ENCODE data around the gene AKNA. TPM values are rescaled to one million over a fixed set of nuclear protein-coding genes. Genes with fewer than 3 reads are reported as not detected.

AKNA gene
- total RNA-seq, 1 donor from 2014 or later: 16.6 TPM

DNA sequence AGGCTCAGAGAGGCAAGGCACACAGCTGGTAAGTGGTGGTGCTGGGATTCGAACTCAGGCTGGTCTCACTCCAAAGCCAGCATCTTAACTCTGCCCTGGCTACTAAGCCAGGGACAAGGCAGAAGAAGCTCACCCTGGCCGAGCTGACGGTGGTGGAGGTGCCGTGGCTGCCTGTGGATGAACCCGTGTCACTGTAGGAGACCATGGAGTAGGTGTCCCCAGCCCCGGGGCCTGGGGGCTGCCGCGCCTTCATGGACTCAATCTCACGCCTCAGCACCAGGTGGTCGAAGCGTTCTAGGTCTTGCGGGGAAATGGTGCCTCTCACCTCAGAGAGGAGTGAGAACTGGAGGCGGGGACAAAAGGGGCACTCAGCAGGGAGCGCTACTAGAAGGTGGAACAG lies 35.4 kb upstream of the AKNA start:
- no peaks in the 10 kb centered on the region for H3K4me1 Mint-ChIP-seq
- no peaks in the 10 kb centered on the region for H3K9me3 Mint-ChIP-seq
- no peak overlapping the region for H3K27ac Mint-ChIP-seq (ENCODE audit: unreplicated experiment)

DNA sequence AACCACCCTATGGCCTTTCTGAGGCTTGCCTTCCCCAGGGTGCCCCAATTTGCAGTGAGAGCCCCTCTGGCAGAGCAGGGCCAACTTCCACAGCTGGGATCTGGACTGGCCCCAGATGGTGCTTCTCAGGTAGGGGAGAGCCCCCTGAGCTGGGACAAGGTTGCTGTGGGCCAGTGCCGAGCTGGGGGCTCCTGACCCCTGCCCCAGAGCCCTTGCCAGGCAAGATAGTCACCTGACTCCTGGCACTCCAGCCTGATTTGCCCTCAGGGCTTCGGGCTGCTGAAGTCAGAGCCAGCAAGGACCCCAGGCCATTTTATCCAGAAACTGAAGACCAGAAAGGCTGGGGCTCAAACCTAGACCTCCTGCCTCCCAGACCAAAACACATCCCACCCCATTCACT lies 33.4 kb upstream of the AKNA start:
- H3K4me1 Mint-ChIP-seq: peaks cover 15% of the 10 kb centered on the region
- H3K27ac Mint-ChIP-seq (ENCODE audit: unreplicated experiment): no peak overlapping the region
- H3K36me3 Mint-ChIP-seq (ENCODE audit: low read depth): no peaks in the 10 kb centered on the region
- no peak overlapping the region for H3K4me3 Mint-ChIP-seq
- TF ChIP-seq, protein P1, sequence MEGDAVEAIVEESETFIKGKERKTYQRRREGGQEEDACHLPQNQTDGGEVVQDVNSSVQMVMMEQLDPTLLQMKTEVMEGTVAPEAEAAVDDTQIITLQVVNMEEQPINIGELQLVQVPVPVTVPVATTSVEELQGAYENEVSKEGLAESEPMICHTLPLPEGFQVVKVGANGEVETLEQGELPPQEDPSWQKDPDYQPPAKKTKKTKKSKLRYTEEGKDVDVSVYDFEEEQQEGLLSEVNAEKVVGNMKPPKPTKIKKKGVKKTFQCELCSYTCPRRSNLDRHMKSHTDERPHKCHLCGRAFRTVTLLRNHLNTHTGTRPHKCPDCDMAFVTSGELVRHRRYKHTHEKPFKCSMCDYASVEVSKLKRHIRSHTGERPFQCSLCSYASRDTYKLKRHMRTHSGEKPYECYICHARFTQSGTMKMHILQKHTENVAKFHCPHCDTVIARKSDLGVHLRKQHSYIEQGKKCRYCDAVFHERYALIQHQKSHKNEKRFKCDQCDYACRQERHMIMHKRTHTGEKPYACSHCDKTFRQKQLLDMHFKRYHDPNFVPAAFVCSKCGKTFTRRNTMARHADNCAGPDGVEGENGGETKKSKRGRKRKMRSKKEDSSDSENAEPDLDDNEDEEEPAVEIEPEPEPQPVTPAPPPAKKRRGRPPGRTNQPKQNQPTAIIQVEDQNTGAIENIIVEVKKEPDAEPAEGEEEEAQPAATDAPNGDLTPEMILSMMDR (conservative IDR thresholded peaks at IDR 0.05): no peak
- DNase-seq (ENCODE audit: low read depth, low spot score): no peak
- no peaks in the 10 kb centered on the region for H3K9me3 Mint-ChIP-seq
- no peaks in the 10 kb centered on the region for H3K27me3 Mint-ChIP-seq (ENCODE audit: low read depth)

More for the DNA sequence above, 35.4 kb upstream of the AKNA start:
- no peaks in the 10 kb centered on the region for H3K36me3 Mint-ChIP-seq (ENCODE audit: low read depth)
- TF ChIP-seq, protein P1 (conservative IDR thresholded peaks at IDR 0.05): no peak
- DNase-seq (ENCODE audit: low read depth, low spot score): no peak
- H3K27me3 Mint-ChIP-seq (ENCODE audit: low read depth): no peaks in the 10 kb centered on the region
- no peak overlapping the region for H3K4me3 Mint-ChIP-seq

DNA sequence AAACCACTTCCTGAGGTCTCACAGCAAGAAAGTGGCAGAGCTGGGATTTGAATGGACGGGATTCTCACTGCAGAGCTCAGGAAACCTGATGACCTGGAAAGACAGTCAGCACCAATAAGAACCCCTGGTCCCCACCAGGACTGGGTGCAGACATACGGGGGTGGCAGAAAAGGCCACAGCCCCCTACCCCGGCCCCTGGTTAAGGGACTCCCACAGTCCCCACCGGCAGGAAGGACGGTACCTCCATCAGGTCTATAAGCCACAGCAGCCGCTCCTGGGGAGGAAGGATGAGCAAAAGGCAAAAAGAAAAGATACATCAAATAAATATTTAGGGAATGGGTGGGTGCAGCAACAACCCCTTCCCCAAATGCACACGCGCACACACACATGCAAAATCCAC lies 32.0 kb upstream of the AKNA start:
- Mint-ChIP-seq H3K4me1 (peaks cover 22% of the 10 kb centered on the region), H3K4me3 (no peak overlapping the region), H3K27ac (ENCODE audit: unreplicated experiment) (no peak overlapping the region), H3K36me3 (ENCODE audit: low read depth) (no peaks in the 10 kb centered on the region), H3K9me3 (no peaks in the 10 kb centered on the region), H3K27me3 (ENCODE audit: low read depth) (no peaks in the 10 kb centered on the region)
- TF ChIP-seq, protein P1 (conservative IDR thresholded peaks at IDR 0.05): no peak
- DNase-seq (ENCODE audit: low read depth, low spot score): no peak

DNA sequence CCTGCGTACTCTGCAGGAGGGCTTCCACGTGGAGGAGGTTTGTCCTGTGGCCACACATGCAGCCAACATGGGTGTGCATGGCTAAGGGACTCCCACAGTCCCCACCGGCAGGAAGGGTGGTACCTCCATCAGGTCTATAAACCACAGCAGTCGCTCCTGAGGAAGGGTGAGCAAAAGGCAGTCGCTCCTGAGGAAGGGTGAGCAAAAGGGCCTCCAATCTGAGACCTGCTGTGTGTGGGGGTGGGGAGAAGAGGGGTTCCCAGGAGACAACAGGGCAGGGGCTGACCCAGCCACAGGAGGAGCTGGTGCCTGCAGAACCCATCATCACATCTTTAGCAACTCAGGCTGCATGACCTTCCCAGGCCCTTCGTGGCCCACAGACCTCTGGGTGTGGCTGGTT lies 30.3 kb upstream of the AKNA start:
- no peak overlapping the region for H3K4me3 Mint-ChIP-seq
- H3K36me3 Mint-ChIP-seq (ENCODE audit: low read depth): no peaks in the 10 kb centered on the region
- H3K4me1 Mint-ChIP-seq: peaks cover 34% of the 10 kb centered on the region
- DNase-seq (ENCODE audit: low read depth, low spot score): no peak
- no peak overlapping the region for H3K27ac Mint-ChIP-seq (ENCODE audit: unreplicated experiment)
- no peaks in the 10 kb centered on the region for H3K27me3 Mint-ChIP-seq (ENCODE audit: low read depth)
- no peaks in the 10 kb centered on the region for H3K9me3 Mint-ChIP-seq
- TF ChIP-seq, protein P1 (conservative IDR thresholded peaks at IDR 0.05): no peak

DNA sequence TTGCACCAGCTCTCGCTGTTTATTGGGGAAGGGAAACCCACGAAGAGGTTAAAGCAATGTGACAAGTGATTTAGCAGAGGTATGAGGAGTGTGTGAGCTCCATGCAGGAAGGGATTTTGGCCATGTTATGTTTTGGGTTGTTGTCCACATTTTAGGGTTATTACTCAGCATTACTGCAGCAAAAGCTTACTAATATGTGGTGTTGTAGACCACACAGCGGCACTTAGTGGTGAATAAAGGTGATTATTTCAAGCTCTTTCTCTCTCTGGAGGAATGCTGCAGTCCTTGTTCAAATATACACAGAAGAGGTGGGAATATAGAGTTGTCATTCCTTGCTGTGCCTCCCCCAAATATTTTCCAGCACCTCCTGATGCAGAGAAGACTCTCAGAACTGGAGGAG lies 29.7 kb upstream of the AKNA start:
- H3K27ac Mint-ChIP-seq (ENCODE audit: unreplicated experiment): no peak overlapping the region
- no peaks in the 10 kb centered on the region for H3K27me3 Mint-ChIP-seq (ENCODE audit: low read depth)
- no peaks in the 10 kb centered on the region for H3K36me3 Mint-ChIP-seq (ENCODE audit: low read depth)
- H3K9me3 Mint-ChIP-seq: no peaks in the 10 kb centered on the region
- DNase-seq (ENCODE audit: low read depth, low spot score): no peak
- TF ChIP-seq, protein P1 (conservative IDR thresholded peaks at IDR 0.05): no peak
- H3K4me3 Mint-ChIP-seq: no peak overlapping the region
- peaks cover 36% of the 10 kb centered on the region for H3K4me1 Mint-ChIP-seq

DNA sequence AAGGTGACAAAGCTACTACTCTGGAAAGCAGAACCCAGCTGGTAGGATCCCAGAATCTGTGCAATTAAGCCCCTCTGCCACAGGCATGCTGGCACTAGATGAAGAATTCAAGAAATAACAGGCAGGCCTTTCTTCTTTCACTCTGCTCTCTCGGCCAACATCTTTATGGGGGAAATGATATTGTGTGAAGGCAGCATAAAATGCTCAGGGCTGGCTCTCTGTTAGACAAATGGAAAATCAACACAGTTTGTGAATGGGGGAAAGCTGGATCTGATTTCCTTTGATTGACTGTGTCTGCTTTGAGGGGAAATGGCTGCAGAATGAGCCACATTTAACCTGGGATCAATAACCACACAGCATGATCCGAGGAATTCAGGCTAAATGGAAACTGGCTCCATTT lies 29.1 kb upstream of the AKNA start:
- H3K27ac Mint-ChIP-seq (ENCODE audit: unreplicated experiment): peak overlapping the region; percentile 2
- no peaks in the 10 kb centered on the region for H3K36me3 Mint-ChIP-seq (ENCODE audit: low read depth)
- DNase-seq (ENCODE audit: low read depth, low spot score): no peak
- no peaks in the 10 kb centered on the region for H3K27me3 Mint-ChIP-seq (ENCODE audit: low read depth)
- H3K9me3 Mint-ChIP-seq: no peaks in the 10 kb centered on the region
- no peak overlapping the region for H3K4me3 Mint-ChIP-seq
- TF ChIP-seq, protein P1 (conservative IDR thresholded peaks at IDR 0.05): no peak
- peaks cover 36% of the 10 kb centered on the region for H3K4me1 Mint-ChIP-seq
